ENCODE data around the gene GUCY1A2. TPM values are rescaled to one million over a fixed set of nuclear protein-coding genes. Genes with fewer than 3 reads are reported as not detected.

The GUCY1A2 gene
- total RNA-seq, 2 experiments from 2014 or later, result not detected

- Mint-ChIP-seq H3K9me3 (peaks cover 9% of the 10 kb centered on the region), H3K4me3 (no peak overlapping the region), H3K27me3 (no peaks in the 10 kb centered on the region), H3K36me3 (ENCODE audit: low read depth) (no peaks in the 10 kb centered on the region), H3K27ac (no peak overlapping the region), H3K4me1 (ENCODE audit: low read depth) (no peaks in the 10 kb centered on the region)
- Histone ChIP-seq H3K27me3 (ENCODE audit: control insufficient read depth in 1 of 2, insufficient read depth in 2 of 2, low read length in 2 of 2) (no peaks in the 10 kb centered on the region), H3K4me3 (ENCODE audit: low read length) (no peak overlapping the region), H3K27ac (ENCODE audit: low read depth in 1 of 2, low read length in 2 of 2) (no peak overlapping the region), H3K9me3 (ENCODE audit: control insufficient read depth in 1 of 2, insufficient read depth in 1 of 2, low read length in 2 of 2) (peaks cover 0 to 3% of the 10 kb centered on the region in 2 experiments), H3K4me1 (ENCODE audit: insufficient read depth, low read length) (no peaks in the 10 kb centered on the region), H3K36me3 (ENCODE audit: insufficient read depth, low read length) (no peaks in the 10 kb centered on the region)
- DNase-seq (no peak), ATAC-seq (ENCODE audit: poor library complexity) (no peak)
- POLR2A ChIA-PET, result no interaction called here
- no peak for TF ChIP-seq CTCF (IDR thresholded peaks at IDR 0.05)
- CTCF ChIA-PET, result no interaction called here
- intact Hi-C loops (cut with DNase I, micrococcal nuclease), result no loop called here
Observed at GRCh38 chr11:106656646-106657045, 361.6 kb downstream of the GUCY1A2 start.

DNA sequence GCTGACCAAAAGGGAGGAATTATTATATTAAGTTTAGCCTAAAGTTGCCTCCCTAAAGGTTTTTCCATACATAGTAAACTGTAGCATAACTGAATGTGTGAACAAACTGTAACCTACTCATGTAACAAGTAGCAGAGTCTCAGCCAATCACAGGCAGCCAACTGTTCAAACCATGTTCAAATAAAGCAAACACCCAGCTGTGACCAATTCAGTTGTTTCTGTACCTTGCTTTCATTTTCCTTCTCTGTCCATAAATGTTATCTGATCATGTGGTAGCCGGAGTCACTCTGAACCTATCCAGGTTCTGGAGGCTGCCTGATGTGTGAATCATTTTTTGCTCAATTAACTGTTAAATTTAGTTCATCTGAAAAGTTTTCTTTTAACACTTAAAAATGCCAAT, 373.5 kb downstream of the GUCY1A2 start:
- H3K4me1 Mint-ChIP-seq (ENCODE audit: low read depth), result no peaks in the 10 kb centered on the region
- Histone ChIP-seq H3K27ac (ENCODE audit: low read depth in 1 of 2, low read length in 2 of 2) (no peak overlapping the region), H3K4me1 (ENCODE audit: insufficient read depth, low read length) (no peaks in the 10 kb centered on the region), H3K27me3 (ENCODE audit: control insufficient read depth in 1 of 2, insufficient read depth in 2 of 2, low read length in 2 of 2) (no peaks in the 10 kb centered on the region), H3K36me3 (ENCODE audit: insufficient read depth, low read length) (no peaks in the 10 kb centered on the region), H3K9me3 (ENCODE audit: control insufficient read depth in 1 of 2, insufficient read depth in 1 of 2, low read length in 2 of 2) (peaks cover 0 to 6% of the 10 kb centered on the region in 2 experiments), H3K4me3 (ENCODE audit: low read length) (no peak overlapping the region)
- no peak overlapping the region for H3K4me3 Mint-ChIP-seq
- H3K9me3 Mint-ChIP-seq, result peaks cover 6% of the 10 kb centered on the region
- no peak for DNase-seq
- H3K27me3 Mint-ChIP-seq, result no peaks in the 10 kb centered on the region
- ChIA-PET CTCF (no interaction called here), POLR2A (no interaction called here)
- no peak overlapping the region for H3K27ac Mint-ChIP-seq
- TF ChIP-seq CTCF (IDR thresholded peaks at IDR 0.05), result no peak
- ATAC-seq (ENCODE audit: poor library complexity), result no peak
- intact Hi-C loops (cut with DNase I, micrococcal nuclease), result loop anchor here in 1 of 2 experiments (2.0 kb wide), 1 partner anchor 20 kb away; no protein-coding TSS in a partner anchor
- H3K36me3 Mint-ChIP-seq (ENCODE audit: low read depth), result no peaks in the 10 kb centered on the region

DNA sequence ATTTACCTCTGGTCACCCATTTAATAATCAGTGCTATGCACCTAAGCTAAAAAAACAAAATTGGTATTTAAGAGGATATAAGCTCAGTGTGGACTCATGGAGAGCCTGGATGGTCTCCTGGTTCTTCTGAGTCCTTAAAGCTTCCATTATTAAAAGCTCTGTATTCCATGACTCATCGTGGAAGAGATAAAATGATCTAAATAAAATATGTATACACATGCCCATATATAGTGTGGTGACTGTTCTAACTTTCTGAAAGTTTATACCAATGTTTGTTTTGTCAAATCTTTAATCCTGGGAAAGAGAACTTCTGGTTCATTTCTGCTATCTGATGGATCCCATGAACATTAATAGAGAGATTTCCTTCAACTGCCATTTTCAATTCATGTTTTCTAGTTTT, 375.9 kb downstream of the GUCY1A2 start:
- Histone ChIP-seq H3K27me3 (ENCODE audit: control insufficient read depth in 1 of 2, insufficient read depth in 2 of 2, low read length in 2 of 2) (no peaks in the 10 kb centered on the region), H3K4me1 (ENCODE audit: insufficient read depth, low read length) (no peaks in the 10 kb centered on the region), H3K36me3 (ENCODE audit: insufficient read depth, low read length) (no peaks in the 10 kb centered on the region), H3K4me3 (ENCODE audit: low read length) (no peak overlapping the region), H3K27ac (ENCODE audit: low read depth in 1 of 2, low read length in 2 of 2) (no peak overlapping the region), H3K9me3 (ENCODE audit: control insufficient read depth in 1 of 2, insufficient read depth in 1 of 2, low read length in 2 of 2) (no peaks in the 10 kb centered on the region)
- ChIA-PET POLR2A (no interaction called here), CTCF (no interaction called here)
- H3K36me3 Mint-ChIP-seq (ENCODE audit: low read depth), result no peaks in the 10 kb centered on the region
- intact Hi-C loops (cut with DNase I, micrococcal nuclease), result no loop called here
- no peak for TF ChIP-seq CTCF (IDR thresholded peaks at IDR 0.05)
- no peak for DNase-seq
- no peaks in the 10 kb centered on the region for H3K4me1 Mint-ChIP-seq (ENCODE audit: low read depth)
- H3K9me3 Mint-ChIP-seq, result peaks cover 6% of the 10 kb centered on the region
- H3K27ac Mint-ChIP-seq, result no peak overlapping the region
- H3K4me3 Mint-ChIP-seq, result no peak overlapping the region
- no peak for ATAC-seq (ENCODE audit: poor library complexity)
- H3K27me3 Mint-ChIP-seq, result no peaks in the 10 kb centered on the region
